T-helper 17 cell (primary cell): ENCODE data around the gene ACSM6. TPM values are rescaled to one million over a fixed set of nuclear protein-coding genes. Genes with fewer than 3 reads are reported as not detected.

ENCODE experiments used
- ATAC-seq: fragments of 150-1000 bp; cut with Tn5 transposase; 2 replicates; pipeline ENCODE4 v1.10.0; 2021; ENCODE audit warnings: mild to moderate bottlenecking, moderate library complexity
- DNase-seq, 3 donors: peaks; one replicate each; pipeline versions ENCODE4 v3.0.0 to v3.0.0-alpha.2; 2020 to 2021
- H3K9me3 ChIP-seq: one replicate; pipeline ENCODE4 v1.7.0; 2013; ENCODE audit warnings: low read length, mild to moderate bottlenecking; ENCODE audit not compliant: control insufficient read depth, poor library complexity, severe bottlenecking
- H3K27ac Mint-ChIP-seq: one replicate; pipeline ENCODE4 v1.8.0; 2022; ENCODE audit warnings: mild to moderate bottlenecking, moderate library complexity, mixed read lengths
- H3K27me3 Mint-ChIP-seq: one replicate; pipeline ENCODE4 v1.8.0; 2022; ENCODE audit warnings: mixed read lengths
- H3K36me3 Mint-ChIP-seq: one replicate; pipeline ENCODE4 v1.8.0; 2022; ENCODE audit warnings: low read depth, mixed read lengths
- H3K4me1 Mint-ChIP-seq: one replicate; pipeline ENCODE4 v1.8.0; 2022; ENCODE audit warnings: mild to moderate bottlenecking, mixed read lengths
- H3K4me3 Mint-ChIP-seq: one replicate; pipeline ENCODE4 v1.8.0; 2022; ENCODE audit warnings: mild to moderate bottlenecking, moderate library complexity, mixed read lengths
- total RNA-seq, 4 donors: library from RNA in 2 of 4; stranded (reverse) in 2 of 4; gene quantifications; one replicate each; pipeline ENCODE4 v1.2.3 and lab custom pipeline; 2022 to 2026

ACSM6 gene
- total RNA-seq, 2 donors from 2014 or later: not detected

DNA sequence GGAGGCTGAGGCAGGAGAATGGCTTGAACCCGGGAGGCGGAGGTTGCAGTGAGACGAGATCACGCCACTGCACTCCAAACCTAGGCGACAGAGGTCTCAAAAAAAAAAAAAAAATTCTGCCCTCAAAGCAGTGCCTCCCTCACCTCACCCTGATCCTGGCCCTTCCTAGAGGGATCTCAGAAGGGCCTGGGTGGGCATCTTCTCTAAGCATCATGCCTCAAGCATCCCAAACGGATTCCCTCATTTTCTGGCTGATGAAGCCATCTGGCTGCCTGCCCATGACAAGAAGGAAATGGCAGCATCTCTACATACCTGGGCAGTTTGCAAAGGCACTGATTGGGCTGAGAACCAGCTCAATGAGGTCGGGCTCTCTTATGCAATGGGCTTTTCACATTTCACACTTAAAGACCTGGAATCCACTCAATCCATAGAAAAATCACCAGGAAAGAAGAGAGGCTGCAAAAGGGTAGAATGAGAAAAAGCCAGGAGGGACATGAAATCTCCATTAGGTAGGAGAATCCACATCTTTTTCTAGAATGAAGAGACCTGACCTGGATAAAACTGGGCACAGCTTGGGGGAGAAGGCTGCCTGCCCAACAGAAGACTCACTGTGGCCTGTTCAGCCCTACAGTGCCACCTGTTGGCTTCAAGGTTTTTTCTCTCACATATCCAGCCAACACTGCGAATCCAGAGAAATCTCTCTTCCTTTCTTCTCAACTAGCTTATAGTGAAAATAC lies 48.7 kb downstream of the ACSM6 start:
- no peak for ATAC-seq

DNA sequence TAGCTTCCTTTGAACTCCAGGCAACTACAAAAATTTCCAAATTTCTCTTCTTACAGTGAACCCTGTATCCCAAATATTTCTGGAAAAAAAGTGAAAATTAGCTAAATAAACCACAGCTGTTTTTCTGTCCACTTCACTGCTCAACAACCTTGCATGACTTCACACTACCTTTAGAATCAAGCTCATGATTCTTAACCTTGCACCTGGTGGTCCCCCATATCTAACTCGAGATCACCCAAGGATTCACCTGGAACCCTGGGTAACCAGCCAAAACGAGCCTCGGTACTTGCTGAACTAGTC lies 49.2 kb downstream of the ACSM6 start:
- H3K27ac Mint-ChIP-seq: no peak overlapping the region
- H3K27me3 Mint-ChIP-seq: peaks cover 17% of the 10 kb centered on the region
- H3K9me3 ChIP-seq: no peaks in the 10 kb centered on the region
- no peak overlapping the region for H3K4me3 Mint-ChIP-seq
- H3K36me3 Mint-ChIP-seq: no peaks in the 10 kb centered on the region
- ATAC-seq (no peak), DNase-seq (no peak)
- no peaks in the 10 kb centered on the region for H3K4me1 Mint-ChIP-seq

More for the DNA sequence above, 48.7 kb downstream of the ACSM6 start:
- H3K9me3 ChIP-seq: no peaks in the 10 kb centered on the region
- Mint-ChIP-seq H3K27ac (no peak overlapping the region), H3K36me3 (no peaks in the 10 kb centered on the region), H3K4me1 (no peaks in the 10 kb centered on the region), H3K27me3 (peaks cover 17% of the 10 kb centered on the region), H3K4me3 (no peak overlapping the region)
- no peak for DNase-seq

DNA sequence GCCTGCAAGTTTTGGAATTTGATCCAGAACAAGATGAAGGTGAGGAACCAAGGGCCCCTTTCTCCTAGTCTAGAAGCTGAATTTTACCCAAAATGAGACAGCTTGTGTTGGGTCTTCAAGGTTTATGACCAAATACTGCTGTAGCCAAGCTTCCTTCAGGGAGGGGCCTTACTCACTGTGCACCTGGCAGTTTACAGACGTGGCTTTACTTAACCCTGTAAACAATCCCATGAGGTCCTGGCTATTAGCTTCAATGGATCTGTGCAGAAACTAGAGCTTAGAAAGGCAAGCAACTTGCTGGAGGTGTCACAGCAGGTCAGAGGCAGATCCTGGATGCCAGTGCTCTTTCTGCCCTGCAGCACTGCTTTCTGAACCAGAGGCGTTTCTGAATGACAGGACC lies 50.1 kb downstream of the ACSM6 start:
- DNase-seq (no peak), ATAC-seq (no peak)
- Mint-ChIP-seq H3K4me1 (no peaks in the 10 kb centered on the region), H3K27me3 (peaks cover 23% of the 10 kb centered on the region), H3K36me3 (peaks cover 3% of the 10 kb centered on the region), H3K4me3 (no peak overlapping the region), H3K27ac (no peak overlapping the region)
- no peaks in the 10 kb centered on the region for H3K9me3 ChIP-seq

DNA sequence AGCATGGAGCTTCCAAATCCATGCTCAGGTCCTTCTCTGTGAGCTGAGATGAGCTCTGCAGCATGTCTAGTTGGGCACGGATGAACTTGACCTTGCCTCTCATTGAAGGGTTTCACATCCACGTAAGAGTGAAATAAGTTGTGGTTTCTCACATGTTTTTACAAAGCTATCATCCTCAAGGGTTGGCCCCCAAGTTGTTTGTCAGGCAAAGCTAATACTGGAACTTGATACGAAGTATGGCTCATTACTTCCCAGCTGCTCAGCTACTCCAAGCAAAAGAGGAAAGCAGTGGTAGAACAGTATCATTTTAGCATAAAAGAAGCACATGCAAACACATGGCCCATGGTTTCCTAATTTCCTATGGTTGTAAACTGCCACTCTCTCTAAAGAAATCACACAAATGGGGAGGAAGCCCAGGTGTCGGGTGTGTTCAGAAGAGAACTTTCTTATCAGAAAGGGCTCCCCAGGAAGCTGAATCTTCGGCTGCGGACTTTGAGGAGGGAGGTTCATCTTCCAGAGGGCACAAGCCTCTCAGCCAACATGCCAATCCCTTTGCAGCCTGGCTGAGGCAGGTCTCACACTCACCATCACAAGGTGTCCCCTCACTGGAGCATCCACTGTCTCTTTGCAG lies 51.5 kb downstream of the ACSM6 start:
- Mint-ChIP-seq H3K36me3 (peaks cover 3% of the 10 kb centered on the region), H3K4me1 (peaks cover 2% of the 10 kb centered on the region), H3K27ac (no peak overlapping the region), H3K27me3 (peaks cover 30% of the 10 kb centered on the region), H3K4me3 (no peak overlapping the region)
- DNase-seq (no peak), ATAC-seq (no peak)
- H3K9me3 ChIP-seq: no peaks in the 10 kb centered on the region

DNA sequence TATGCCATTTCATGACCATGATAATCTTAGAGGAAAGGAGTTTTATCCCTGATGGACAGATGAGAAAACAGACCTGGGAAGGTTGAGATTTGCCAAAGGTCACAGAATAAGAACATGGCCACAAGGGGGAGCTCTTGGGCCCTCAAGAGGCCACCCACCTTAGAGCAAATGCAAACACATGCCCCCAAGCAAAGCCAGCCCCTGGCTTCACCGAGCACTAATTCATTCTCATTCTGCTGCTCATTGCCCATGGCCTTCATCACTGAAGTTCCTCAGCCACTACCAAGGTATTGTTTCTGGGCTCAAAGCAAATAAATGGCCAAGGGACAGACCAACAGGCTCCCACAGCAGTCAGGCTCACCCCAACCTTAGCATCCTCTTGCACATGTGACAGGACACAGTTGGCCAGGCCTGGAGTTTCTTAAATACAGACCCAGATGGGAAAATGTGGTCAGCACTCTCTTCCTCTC lies 52.6 kb downstream of the ACSM6 start:
- H3K4me1 Mint-ChIP-seq: peaks cover 2% of the 10 kb centered on the region
- peak in 2 of 3 donors; percentile 18 to 37 for DNase-seq
- no peak overlapping the region for H3K27ac Mint-ChIP-seq
- H3K36me3 Mint-ChIP-seq: peaks cover 3% of the 10 kb centered on the region
- H3K9me3 ChIP-seq: no peaks in the 10 kb centered on the region
- no peak overlapping the region for H3K4me3 Mint-ChIP-seq
- ATAC-seq: no peak
- peaks cover 38% of the 10 kb centered on the region for H3K27me3 Mint-ChIP-seq

DNA sequence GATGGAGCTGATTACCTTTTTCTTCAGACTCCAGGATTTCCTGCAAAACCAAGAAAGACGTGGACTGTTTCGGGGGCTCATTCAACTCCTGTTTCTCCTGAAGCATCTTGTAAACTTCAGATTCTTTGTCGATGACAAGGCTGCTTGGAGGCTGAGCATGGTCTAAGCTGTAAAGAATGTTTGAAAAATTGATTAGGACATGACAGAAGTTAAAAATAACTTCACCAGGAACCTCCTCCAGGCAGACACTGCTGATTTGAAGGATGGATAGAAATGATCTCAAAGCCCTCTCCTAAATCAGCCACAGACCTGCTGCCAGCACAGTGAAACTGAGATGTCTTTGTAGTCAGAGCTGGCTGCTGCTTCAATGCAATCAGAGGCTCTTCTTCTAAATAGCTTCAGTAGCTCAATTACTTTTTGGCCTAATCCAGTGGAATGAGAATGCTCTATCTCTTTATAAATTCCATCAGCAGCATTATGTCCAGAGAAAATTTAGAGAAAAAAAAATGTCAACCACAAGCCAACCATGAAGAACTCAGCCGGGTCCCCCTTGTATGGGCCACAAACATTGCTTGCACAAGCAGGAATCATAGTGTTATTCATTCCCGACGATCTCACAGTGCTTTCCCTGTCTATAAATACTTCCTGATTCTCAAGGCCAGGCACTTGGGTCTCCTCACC lies 53.3 kb downstream of the ACSM6 start:
- no peak for DNase-seq
- no peak for ATAC-seq
- H3K4me3 Mint-ChIP-seq: no peak overlapping the region
- peaks cover 3% of the 10 kb centered on the region for H3K36me3 Mint-ChIP-seq
- H3K27me3 Mint-ChIP-seq: peaks cover 45% of the 10 kb centered on the region
- H3K27ac Mint-ChIP-seq: no peak overlapping the region
- H3K4me1 Mint-ChIP-seq: peaks cover 2% of the 10 kb centered on the region
- no peaks in the 10 kb centered on the region for H3K9me3 ChIP-seq

DNA sequence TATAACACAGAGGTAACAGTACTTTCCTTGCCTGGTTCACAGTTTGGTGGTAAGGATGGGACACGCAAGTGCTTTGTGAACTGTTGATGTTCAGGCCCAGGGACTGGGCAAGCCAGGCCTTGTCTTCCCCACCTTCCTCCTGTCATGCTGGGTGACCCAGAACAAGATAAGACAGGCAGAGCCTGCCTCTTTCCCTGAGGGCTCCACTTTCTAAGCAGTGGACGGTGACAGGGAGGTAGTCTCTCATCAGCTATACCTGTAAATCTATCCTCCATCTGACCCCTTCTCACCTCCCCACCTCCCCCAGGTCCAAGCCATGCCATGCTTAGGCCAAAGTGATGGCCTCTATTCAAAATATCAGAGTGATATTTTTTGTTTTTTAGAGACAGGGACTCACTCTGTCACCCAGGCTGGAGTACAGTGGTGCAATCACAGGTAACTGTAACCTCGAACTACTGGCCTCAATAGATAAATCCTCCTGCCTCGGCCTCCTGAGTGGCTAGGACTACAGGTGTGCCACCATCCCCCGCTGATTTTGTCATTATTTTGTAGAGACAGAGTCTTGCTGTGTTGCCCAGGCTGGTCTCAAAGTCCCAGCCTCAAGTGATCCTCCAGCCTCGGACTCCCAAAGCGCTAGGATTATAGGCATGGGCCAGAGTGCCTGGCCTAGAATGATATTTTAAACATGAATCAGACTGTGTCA lies 54.0 kb downstream of the ACSM6 start:
- no peak for DNase-seq
- Mint-ChIP-seq H3K27ac (no peak overlapping the region), H3K4me3 (no peak overlapping the region), H3K27me3 (peaks cover 52% of the 10 kb centered on the region), H3K4me1 (peaks cover 2% of the 10 kb centered on the region), H3K36me3 (peaks cover 3% of the 10 kb centered on the region)
- no peaks in the 10 kb centered on the region for H3K9me3 ChIP-seq
- ATAC-seq: no peak

DNA sequence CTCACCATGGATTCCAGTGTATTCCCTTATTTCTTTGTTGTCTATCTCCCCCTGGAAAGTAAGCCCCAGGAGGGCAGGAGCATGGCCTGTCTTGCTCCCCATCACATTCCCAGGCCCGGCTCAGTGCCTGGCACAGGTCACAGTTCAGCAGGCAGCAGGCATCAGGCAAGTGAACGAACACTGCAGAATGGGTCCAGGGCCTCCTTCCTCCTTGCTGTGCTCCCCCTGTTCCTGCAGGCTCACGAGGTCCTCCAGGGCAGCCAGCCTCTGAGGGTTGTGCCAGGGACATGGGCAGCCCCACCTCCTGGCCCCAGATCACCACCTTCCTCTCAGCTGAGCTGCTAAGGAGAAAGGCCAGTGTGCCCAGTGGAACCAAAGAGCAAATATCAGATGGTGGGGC lies 55.0 kb downstream of the ACSM6 start:
- Mint-ChIP-seq H3K27ac (no peak overlapping the region), H3K4me1 (peaks cover 2% of the 10 kb centered on the region), H3K27me3 (peaks cover 49% of the 10 kb centered on the region), H3K36me3 (peaks cover 3% of the 10 kb centered on the region), H3K4me3 (no peak overlapping the region)
- ATAC-seq (no peak), DNase-seq (no peak)
- H3K9me3 ChIP-seq: no peaks in the 10 kb centered on the region

DNA sequence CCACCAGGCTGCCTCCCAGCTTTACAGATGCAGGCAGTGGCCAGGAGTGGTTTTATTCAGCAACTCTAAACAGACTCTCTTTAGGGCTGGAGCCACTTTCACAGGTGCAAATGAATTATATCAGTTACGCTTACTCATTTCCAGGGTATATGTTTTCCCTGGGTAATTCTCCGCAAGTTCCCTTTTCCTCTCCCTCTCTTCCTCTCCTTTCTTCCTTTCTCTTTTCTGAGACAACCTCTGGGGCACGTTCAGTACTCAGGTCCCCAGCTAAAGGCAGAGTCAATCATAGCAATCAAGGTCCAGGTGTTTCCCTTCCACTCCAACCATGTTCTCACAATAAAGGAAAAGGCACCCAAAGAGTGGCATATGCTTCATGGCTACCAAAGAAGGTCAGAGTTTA lies 55.4 kb downstream of the ACSM6 start:
- Mint-ChIP-seq H3K27me3 (peaks cover 49% of the 10 kb centered on the region), H3K27ac (no peak overlapping the region), H3K36me3 (peaks cover 3% of the 10 kb centered on the region), H3K4me1 (peaks cover 2% of the 10 kb centered on the region), H3K4me3 (no peak overlapping the region)
- DNase-seq (no peak), ATAC-seq (no peak)
- H3K9me3 ChIP-seq: no peaks in the 10 kb centered on the region

DNA sequence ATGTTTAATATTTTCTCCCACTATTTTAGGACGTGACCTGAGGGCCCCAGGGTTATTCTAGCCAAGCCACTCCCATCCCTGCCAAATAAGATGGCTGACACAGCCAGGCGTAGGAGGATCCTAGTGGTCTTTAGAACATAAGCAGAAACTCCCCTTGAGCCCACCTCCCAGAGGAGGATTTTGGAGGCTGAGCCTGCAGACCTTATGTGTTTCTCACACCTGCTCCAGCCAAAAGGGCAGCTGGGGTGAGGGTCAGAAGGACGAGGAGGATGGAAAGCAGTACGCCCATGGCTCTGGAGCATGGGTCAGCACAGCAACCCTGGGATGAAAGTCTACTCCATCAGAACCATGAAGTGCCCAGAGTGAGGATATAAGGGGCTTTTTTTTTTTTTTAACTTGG lies 56.8 kb downstream of the ACSM6 start:
- H3K4me3 Mint-ChIP-seq: no peak overlapping the region
- no peak for ATAC-seq
- peaks cover 3% of the 10 kb centered on the region for H3K36me3 Mint-ChIP-seq

DNA sequence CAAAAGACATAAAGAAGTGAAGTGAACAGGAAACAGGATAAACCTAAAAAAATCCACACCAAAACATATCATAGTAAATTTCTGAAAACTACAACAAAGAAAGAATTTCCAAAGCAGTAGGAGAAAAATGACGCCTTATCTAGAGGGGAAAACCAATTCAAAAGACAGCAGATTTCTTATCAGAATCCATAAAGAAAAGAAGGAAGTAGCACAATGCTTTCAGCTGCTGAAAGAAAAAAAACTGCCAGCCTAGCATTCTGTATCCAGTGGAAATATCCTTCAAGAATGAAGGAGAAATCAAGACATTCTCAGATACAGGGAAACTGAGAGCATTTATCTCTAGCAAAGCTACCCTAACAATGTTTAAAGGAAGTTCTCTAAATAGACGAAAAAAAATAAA lies 59.0 kb downstream of the ACSM6 start:
- no peak overlapping the region for H3K27ac Mint-ChIP-seq
- H3K4me3 Mint-ChIP-seq: no peak overlapping the region
- H3K9me3 ChIP-seq: no peaks in the 10 kb centered on the region
- peaks cover 2% of the 10 kb centered on the region for H3K4me1 Mint-ChIP-seq
- H3K27me3 Mint-ChIP-seq: peaks cover 39% of the 10 kb centered on the region
- no peak for DNase-seq
- no peak for ATAC-seq
- H3K36me3 Mint-ChIP-seq: peaks cover 3% of the 10 kb centered on the region

More for the DNA sequence above, 56.8 kb downstream of the ACSM6 start:
- Mint-ChIP-seq H3K27ac (no peak overlapping the region), H3K27me3 (peaks cover 46% of the 10 kb centered on the region), H3K4me1 (peaks cover 2% of the 10 kb centered on the region)
- no peaks in the 10 kb centered on the region for H3K9me3 ChIP-seq
- no peak for DNase-seq

DNA sequence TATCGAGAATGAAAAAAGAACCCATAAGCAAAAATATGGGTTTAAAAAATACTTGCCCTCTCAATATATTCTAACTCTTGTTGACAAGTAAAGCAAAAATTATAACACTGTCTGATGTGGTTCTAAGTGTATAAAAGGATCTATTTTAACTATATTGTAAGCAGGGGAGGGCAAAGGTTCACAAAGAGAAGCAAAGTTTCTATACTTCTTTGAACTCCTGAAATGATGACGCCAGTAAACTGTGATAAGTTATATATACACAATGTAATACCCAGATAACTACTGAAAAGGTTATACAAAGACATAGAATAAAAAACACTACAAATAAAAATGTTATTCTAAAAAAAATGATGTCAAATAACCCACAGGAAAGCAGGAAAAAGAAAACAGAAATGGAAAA lies 59.6 kb downstream of the ACSM6 start:
- H3K4me3 Mint-ChIP-seq: no peak overlapping the region
- ATAC-seq: no peak
- H3K36me3 Mint-ChIP-seq: peaks cover 3% of the 10 kb centered on the region
- DNase-seq: no peak
- H3K27me3 Mint-ChIP-seq: peaks cover 37% of the 10 kb centered on the region
- peaks cover 2% of the 10 kb centered on the region for H3K4me1 Mint-ChIP-seq
- H3K27ac Mint-ChIP-seq: no peak overlapping the region
- no peaks in the 10 kb centered on the region for H3K9me3 ChIP-seq

DNA sequence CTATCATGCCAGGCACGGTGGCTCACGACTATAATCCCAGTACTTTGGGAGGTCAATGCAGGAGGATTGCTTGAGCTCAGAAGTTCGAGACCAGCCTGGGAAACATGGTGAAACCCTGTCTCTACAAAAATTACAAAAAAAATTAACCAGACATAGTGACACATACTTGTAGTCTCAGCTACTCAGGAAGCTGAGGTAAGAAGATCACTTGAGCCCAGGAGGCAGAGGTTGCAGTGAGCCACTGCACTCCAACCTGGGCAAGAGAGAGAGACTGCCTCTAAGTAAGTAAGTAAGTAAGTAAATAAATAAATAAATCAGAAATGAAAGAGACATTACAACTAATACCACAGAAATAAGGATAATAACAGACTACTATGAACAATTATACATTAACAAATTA lies 60.6 kb downstream of the ACSM6 start:
- Mint-ChIP-seq H3K27me3 (peaks cover 28% of the 10 kb centered on the region), H3K36me3 (no peaks in the 10 kb centered on the region), H3K27ac (no peak overlapping the region), H3K4me1 (peaks cover under 1% of the 10 kb centered on the region), H3K4me3 (no peak overlapping the region)
- DNase-seq: no peak
- no peak for ATAC-seq
- no peaks in the 10 kb centered on the region for H3K9me3 ChIP-seq
